Parathyroid adenoma (tissue), 2 donors: Measurements from ENCODE around the gene SLC4A11.

Experiments used
- H2AFZ ChIP-seq: fragments of 300-600 bp; sonication (generic); one replicate; pipeline ENCODE4 v1.7.0; 2017; ENCODE audit warnings: antibody characterized with exemption, mild to moderate bottlenecking
- H3K27ac ChIP-seq: fragments of 300-600 bp; sonication (generic); one replicate; pipeline ENCODE4 v1.7.0; 2017
- H3K27me3 ChIP-seq: fragments of 300-600 bp; sonication (generic); one replicate; pipeline ENCODE4 v1.7.0; 2017; ENCODE audit warnings: low read length; ENCODE audit not compliant: control insufficient read depth, insufficient read depth
- H3K36me3 ChIP-seq: fragments of 300-600 bp; sonication (generic); one replicate; pipeline ENCODE4 v1.7.0; 2017; ENCODE audit warnings: low read length; ENCODE audit not compliant: control insufficient read depth, insufficient read depth
- H3K4me1 ChIP-seq: fragments of 300-600 bp; sonication (generic); one replicate; pipeline ENCODE4 v1.7.0; 2017; ENCODE audit warnings: control low read depth
- H3K4me2 ChIP-seq: fragments of 300-600 bp; sonication (generic); one replicate; pipeline ENCODE4 v1.7.0; 2017; ENCODE audit warnings: low read length
- H3K4me3 ChIP-seq: fragments of 300-600 bp; sonication (generic); one replicate; pipeline ENCODE4 v1.7.0; 2017; ENCODE audit warnings: low read depth, low read length
- H3K79me2 ChIP-seq: fragments of 300-600 bp; sonication (generic); one replicate; pipeline ENCODE4 v1.7.0; 2017; ENCODE audit warnings: control low read depth
- H3K9ac ChIP-seq: fragments of 300-600 bp; sonication (generic); one replicate; pipeline ENCODE4 v1.7.0; 2017; ENCODE audit warnings: mild to moderate bottlenecking
- H3K9me3 ChIP-seq: fragments of 300-600 bp; sonication (generic); one replicate; pipeline ENCODE4 v1.7.0; 2017; ENCODE audit warnings: low read length; ENCODE audit not compliant: control insufficient read depth
- CTCF ChIP-seq: fragments of 300-600 bp; sonication (generic); IDR thresholded peaks from one replicate; pipeline ENCODE4 v1.7.0; 2017; ENCODE audit warnings: antibody characterized with exemption, mild to moderate bottlenecking
- donor health status: primary hyperparathyroidism.

SLC4A11 gene

DNA sequence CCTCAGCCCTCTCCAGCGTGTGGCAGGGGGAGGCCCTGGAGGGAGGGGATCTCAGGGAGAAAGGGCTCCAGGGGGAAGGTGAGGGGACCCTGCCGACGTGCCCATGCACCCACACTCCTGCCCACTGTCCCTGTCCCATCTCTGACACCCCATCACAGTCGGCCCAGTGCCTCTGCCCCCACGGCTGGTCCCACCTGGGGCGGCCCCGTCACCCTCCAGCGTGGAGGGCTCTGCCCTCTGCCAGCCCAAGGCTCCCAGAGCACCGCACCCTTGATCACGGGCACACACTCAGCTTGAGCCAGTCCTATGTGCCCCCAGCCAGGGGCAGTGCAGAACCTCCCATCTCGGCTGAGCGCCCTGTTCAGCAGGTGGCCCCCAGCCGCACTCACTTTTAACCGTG, 9.2 kb downstream of the SLC4A11 start:
- no peak overlapping the region for H2AFZ ChIP-seq
- no peak for TF ChIP-seq CTCF
- no peak overlapping the region for H3K4me3 ChIP-seq
- no peak overlapping the region for H3K4me2 ChIP-seq
- H3K9ac ChIP-seq = no peak overlapping the region
- no peaks in the 10 kb centered on the region for H3K4me1 ChIP-seq
- no peaks in the 10 kb centered on the region for H3K27me3 ChIP-seq
- no peaks in the 10 kb centered on the region for H3K9me3 ChIP-seq
- H3K79me2 ChIP-seq = no peaks in the 10 kb centered on the region
- H3K27ac ChIP-seq = no peak overlapping the region
- no peaks in the 10 kb centered on the region for H3K36me3 ChIP-seq

- Histone ChIP-seq H3K9me3 (no peaks in the 10 kb centered on the region), H2AFZ (no peak overlapping the region), H3K4me1 (no peaks in the 10 kb centered on the region), H3K27ac (no peak overlapping the region), H3K4me2 (no peak overlapping the region), H3K9ac (no peak overlapping the region), H3K36me3 (no peaks in the 10 kb centered on the region), H3K27me3 (no peaks in the 10 kb centered on the region), H3K79me2 (no peaks in the 10 kb centered on the region), H3K4me3 (no peak overlapping the region)
- TF ChIP-seq CTCF = no peak
Measured at GRCh38 chr20:3229158-3229557, 9.8 kb downstream of the SLC4A11 start.

DNA sequence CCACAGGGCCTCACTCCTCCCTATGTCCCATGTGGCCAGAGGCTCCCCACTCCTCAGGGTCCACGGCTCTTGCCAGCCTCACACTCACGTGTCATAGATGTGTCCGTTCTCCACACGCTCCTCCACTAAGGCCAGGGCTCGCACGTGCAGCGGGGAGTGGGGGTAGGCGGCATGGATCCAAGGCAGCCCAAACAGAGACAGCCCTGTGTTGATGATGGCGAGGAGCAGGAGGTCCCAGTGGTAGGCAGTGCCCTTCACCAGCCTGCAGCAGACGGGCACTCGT, 10.3 kb downstream of the SLC4A11 start:
- no peaks in the 10 kb centered on the region for H3K4me1 ChIP-seq
- no peak for TF ChIP-seq CTCF

GRCh38 chr20:3227936-3228749, 10.8 kb downstream of the SLC4A11 start:
- Histone ChIP-seq H3K4me1 (no peaks in the 10 kb centered on the region), H3K36me3 (no peaks in the 10 kb centered on the region), H3K9ac (no peak overlapping the region), H3K4me3 (no peak overlapping the region), H2AFZ (no peak overlapping the region), H3K4me2 (no peak overlapping the region), H3K27me3 (no peaks in the 10 kb centered on the region), H3K9me3 (no peaks in the 10 kb centered on the region), H3K79me2 (no peaks in the 10 kb centered on the region), H3K27ac (no peak overlapping the region)
- TF ChIP-seq CTCF = no peak

More for the DNA sequence above, 10.3 kb downstream of the SLC4A11 start:
- no peak overlapping the region for H2AFZ ChIP-seq
- H3K36me3 ChIP-seq = no peaks in the 10 kb centered on the region
- H3K9me3 ChIP-seq = no peaks in the 10 kb centered on the region
- no peaks in the 10 kb centered on the region for H3K79me2 ChIP-seq
- H3K9ac ChIP-seq = no peak overlapping the region
- H3K4me2 ChIP-seq = no peak overlapping the region
- no peak overlapping the region for H3K27ac ChIP-seq
- no peak overlapping the region for H3K4me3 ChIP-seq
- no peaks in the 10 kb centered on the region for H3K27me3 ChIP-seq

DNA sequence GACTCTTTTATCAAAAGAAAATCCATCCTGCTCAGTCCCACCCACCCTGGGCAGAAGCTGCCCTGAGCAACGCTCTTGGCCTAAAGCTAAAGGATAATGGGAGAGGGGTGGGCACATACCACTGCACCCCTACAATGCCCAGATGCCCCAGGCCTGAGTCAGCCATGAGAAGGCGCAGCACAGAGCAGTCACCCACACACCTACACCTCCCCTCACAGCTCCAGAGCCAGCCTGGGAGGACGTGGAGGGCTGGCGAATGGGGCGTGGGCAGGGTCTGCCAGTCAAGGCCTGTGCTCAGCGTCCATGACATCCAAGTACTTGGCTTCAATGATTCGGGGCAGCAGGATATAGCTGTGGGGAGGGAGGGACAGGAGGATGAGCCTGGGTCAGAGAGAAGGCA, 11.5 kb downstream of the SLC4A11 start:
- Histone ChIP-seq H3K4me1 (no peaks in the 10 kb centered on the region), H2AFZ (no peak overlapping the region), H3K27me3 (no peaks in the 10 kb centered on the region), H3K4me3 (no peak overlapping the region), H3K9me3 (no peaks in the 10 kb centered on the region), H3K27ac (no peak overlapping the region), H3K9ac (no peak overlapping the region), H3K36me3 (no peaks in the 10 kb centered on the region), H3K4me2 (no peak overlapping the region), H3K79me2 (no peaks in the 10 kb centered on the region)
- no peak for TF ChIP-seq CTCF
